SK-N-MC (cell line): Measurements from ENCODE around the gene L3MBTL1.

Experiments used
- EZH2 ChIP-seq: fragments of 200-600 bp; sonication (generic); IDR thresholded peaks from one replicate; pipeline ENCODE4 v1.6.1; 2017; ENCODE audit warnings: antibody characterized with exemption
- FOXP2 ChIP-seq: optimal IDR thresholded peaks from 2 replicates; pipeline ENCODE3; 2011; ENCODE audit warnings: mild to moderate bottlenecking, moderate library complexity; ENCODE audit not compliant: insufficient read depth; ENCODE audit errors: extremely low read length, control extremely low read depth
- POLR2AphosphoS5 ChIP-seq: IDR thresholded peaks from 2 replicates; pipeline ENCODE4 v1.6.1; 2012; ENCODE audit warnings: mild to moderate bottlenecking, low read depth, low read length, borderline replicate concordance

DNA sequence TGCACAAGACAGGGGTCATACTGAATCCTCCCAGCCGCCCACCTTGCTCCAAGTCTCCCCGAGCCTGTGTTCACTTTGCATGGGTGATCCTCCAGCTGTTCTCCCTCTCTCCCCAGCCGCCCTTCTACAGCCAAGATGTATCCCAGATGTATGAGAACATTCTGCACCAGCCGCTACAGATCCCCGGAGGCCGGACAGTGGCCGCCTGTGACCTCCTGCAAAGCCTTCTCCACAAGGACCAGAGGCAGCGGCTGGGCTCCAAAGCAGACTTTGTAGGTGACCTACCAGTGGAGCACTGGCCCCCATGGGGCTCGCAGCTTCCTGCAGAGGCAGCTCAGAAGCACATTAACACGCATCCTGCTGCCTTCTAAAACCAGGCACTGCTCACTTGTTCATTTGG lies 68.6 kb downstream of the L3MBTL1 start:
- TF ChIP-seq POLR2AphosphoS5, result no peak
- TF ChIP-seq EZH2, result no peak
- no peak for TF ChIP-seq FOXP2
